H54 (cell line): ENCODE results near the gene RNF167.
A peak's percentile ranks its signal among the peaks of the same experiment; 100 is the strongest.

Source experiments
- DNase-seq: peaks from one replicate; pipeline ENCODE4 v3.0.0; 2011; ENCODE audit warnings: low spot score, mixed read lengths; ENCODE audit not compliant: insufficient read length
- FAIRE-seq: peaks from 3 replicates; lab custom pipeline; 2011; peaks lifted over from hg19 to GRCh38; lab: Jason Lieb, UNC
- POLR2A ChIP-seq: IDR thresholded peaks from 2 replicates; pipeline ENCODE4 v1.6.1; 2011; ENCODE audit warnings: low read depth, mild to moderate bottlenecking, low read length

RNF167 gene

GRCh38 chr17:4940555-4941318, 669 bp downstream of the RNF167 start:
- peak; percentile 26; the same call in 1 of the 2 replicates for TF ChIP-seq POLR2A
- peak; percentile 77 for DNase-seq
- FAIRE-seq = no peak

GRCh38 chr17:4941319-4941610, 1.2 kb downstream of the RNF167 start:
- no peak for FAIRE-seq
- no peak for TF ChIP-seq POLR2A
- no peak for DNase-seq

GRCh38 chr17:4942760-4943508, 2.9 kb downstream of the RNF167 start:
- TF ChIP-seq POLR2A = no peak
- FAIRE-seq (no peak), DNase-seq (no peak)

- no peak for TF ChIP-seq POLR2A
- no peak for FAIRE-seq
- no peak for DNase-seq
Observed at GRCh38 chr17:4944163-4944553, 4.1 kb downstream of the RNF167 start.

- FAIRE-seq = no peak
- no peak for DNase-seq
- TF ChIP-seq POLR2A = no peak
Observed at GRCh38 chr17:4944554-4945175, 4.6 kb downstream of the RNF167 start.

GRCh38 chr17:4945176-4945943, 5.3 kb downstream of the RNF167 start:
- peak; percentile 92 for DNase-seq
- TF ChIP-seq POLR2A = peak; percentile 37; the same call in 1 of the 2 replicates
- peak; percentile 89 for FAIRE-seq

- DNase-seq (no peak), FAIRE-seq (no peak)
- TF ChIP-seq POLR2A = no peak
Observed at GRCh38 chr17:4945944-4946280, 5.8 kb downstream of the RNF167 start.

GRCh38 chr17:4946312-4946976, 6.4 kb downstream of the RNF167 start:
- FAIRE-seq (no peak), DNase-seq (no peak)
- TF ChIP-seq POLR2A = no peak

GRCh38 chr17:4947010-4947410, 6.9 kb downstream of the RNF167 start:
- no peak for TF ChIP-seq POLR2A
- DNase-seq (no peak), FAIRE-seq (no peak)

- FAIRE-seq (no peak), DNase-seq (no peak)
- TF ChIP-seq POLR2A = peak; percentile 16; the same call in 1 of the 2 replicates
Observed at GRCh38 chr17:4947411-4948165, 7.5 kb downstream of the RNF167 start.

GRCh38 chr17:4948166-4948930, 8.3 kb downstream of the RNF167 start, which contains the start of gene PFN1:
Gene PFN1 (minus strand): TSS chr17:4948530. CDS start chr17:4948394, 136 bp downstream.
- DNase-seq = peak; percentile 79
- peak; percentile 97 for TF ChIP-seq POLR2A
- no peak for FAIRE-seq

GRCh38 chr17:4948931-4949320, 8.9 kb downstream of the RNF167 start:
- no peak; the same call in 1 of the 2 replicates for TF ChIP-seq POLR2A
- FAIRE-seq = no peak
- DNase-seq = peak; percentile 89
